ENCODE measurements around the gene HYAL3. TPM values are rescaled to one million over a fixed set of nuclear protein-coding genes. Genes with fewer than 3 reads are reported as not detected.

Gene HYAL3, protein sequence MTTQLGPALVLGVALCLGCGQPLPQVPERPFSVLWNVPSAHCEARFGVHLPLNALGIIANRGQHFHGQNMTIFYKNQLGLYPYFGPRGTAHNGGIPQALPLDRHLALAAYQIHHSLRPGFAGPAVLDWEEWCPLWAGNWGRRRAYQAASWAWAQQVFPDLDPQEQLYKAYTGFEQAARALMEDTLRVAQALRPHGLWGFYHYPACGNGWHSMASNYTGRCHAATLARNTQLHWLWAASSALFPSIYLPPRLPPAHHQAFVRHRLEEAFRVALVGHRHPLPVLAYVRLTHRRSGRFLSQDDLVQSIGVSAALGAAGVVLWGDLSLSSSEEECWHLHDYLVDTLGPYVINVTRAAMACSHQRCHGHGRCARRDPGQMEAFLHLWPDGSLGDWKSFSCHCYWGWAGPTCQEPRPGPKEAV
- 5.1 and 8.5 TPM in 2 replicates for total RNA-seq (2012; rRNA removed)

- Histone ChIP-seq H3K4me3 (ENCODE audit: low read length) (peak within 1 kb of the TSS; percentile 97), H3K9ac (ENCODE audit: low read depth, low read length) (peak within 1 kb of the TSS; percentile 86), H3K27me3 (ENCODE audit: control insufficient read depth, insufficient read depth, low read length) (no peaks in the 10 kb centered on the region), H3K4me2 (ENCODE audit: low read length) (peak within 1 kb of the TSS; percentile 99), H3K4me1 (ENCODE audit: control insufficient read depth, insufficient read depth, low read length) (peaks cover 22% of the 10 kb centered on the region), H3K36me3 (ENCODE audit: insufficient read depth, low read length) (no peaks in the 10 kb centered on the region), H3K9me3 (replicated peaks; ENCODE audit: low read length) (no peaks in the 10 kb centered on the region)
These were observed at the start of gene HYAL3, which contains the start of gene NAA80 for GRCh38 chr3:50298836-50299637. Gene HYAL3 (minus strand): TSS chr3:50299405. CDS start chr3:50295602, 3,803 bp downstream. Gene NAA80 (minus strand): TSS chr3:50299405. CDS start chr3:50297463, 1,942 bp downstream.

DNA sequence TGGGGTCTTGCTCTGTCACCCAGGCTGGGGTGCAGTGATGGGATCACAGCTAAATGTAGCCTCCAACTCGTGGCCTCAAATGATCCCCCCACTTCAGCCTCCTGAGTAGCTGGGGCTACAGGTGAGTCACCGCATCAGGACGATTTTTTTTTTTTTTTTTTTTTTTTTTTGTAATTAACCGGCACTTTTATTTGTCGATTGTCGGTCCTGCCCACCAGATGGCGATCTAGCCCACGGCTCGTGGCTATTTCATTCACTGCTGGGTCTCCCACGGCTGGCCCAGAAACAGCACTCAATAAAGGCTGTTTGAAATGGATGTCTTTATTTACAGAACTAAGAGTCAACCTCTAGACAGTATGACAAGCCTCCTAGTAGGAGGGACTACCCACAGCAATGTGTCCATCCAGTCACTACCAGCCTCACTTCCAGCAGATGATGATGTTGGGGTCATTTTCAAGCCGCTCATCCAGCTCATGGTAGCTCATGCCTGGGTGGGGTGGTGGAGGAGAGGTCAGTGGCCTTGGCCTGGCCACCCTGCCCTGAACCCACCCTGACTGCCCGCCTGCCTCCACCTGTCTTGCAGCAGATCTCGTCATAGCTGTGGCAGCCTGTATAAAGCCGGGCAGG is 48.1 kb upstream of the HYAL3 start:
- no peaks in the 10 kb centered on the region for H3K9me3 ChIP-seq (replicated peaks; ENCODE audit: low read length)
- H3K4me1 ChIP-seq (ENCODE audit: control insufficient read depth, insufficient read depth, low read length), result peaks cover 33% of the 10 kb centered on the region

GRCh38 chr3:50345586-50346234 is 46.5 kb upstream of the HYAL3 start, which contains the start of gene ZMYND10:
Gene ZMYND10 (minus strand): TSS chr3:50345732. CDS start chr3:50345579, 153 bp downstream.
- H3K4me1 ChIP-seq (ENCODE audit: control insufficient read depth, insufficient read depth, low read length), result peaks cover 35% of the 10 kb centered on the region
- H3K27me3 ChIP-seq (ENCODE audit: control insufficient read depth, insufficient read depth, low read length), result no peaks in the 10 kb centered on the region
- H3K9ac ChIP-seq (ENCODE audit: low read depth, low read length), result peak within 1 kb of the TSS; percentile 22
- peak within 1 kb of the TSS; percentile 70 for H3K4me3 ChIP-seq (ENCODE audit: low read length)
- no peaks in the 10 kb centered on the region for H3K9me3 ChIP-seq (replicated peaks; ENCODE audit: low read length)
- H3K36me3 ChIP-seq (ENCODE audit: insufficient read depth, low read length), result peaks cover 4% of the 10 kb centered on the region
- peak within 1 kb of the TSS; percentile 94 for H3K4me2 ChIP-seq (ENCODE audit: low read length)

More for the DNA sequence above, 48.1 kb upstream of the HYAL3 start:
- Histone ChIP-seq H3K4me3 (ENCODE audit: low read length) (no peak overlapping the region), H3K9ac (ENCODE audit: low read depth, low read length) (no peak overlapping the region), H3K36me3 (ENCODE audit: insufficient read depth, low read length) (peaks cover 4% of the 10 kb centered on the region), H3K27me3 (ENCODE audit: control insufficient read depth, insufficient read depth, low read length) (no peaks in the 10 kb centered on the region), H3K4me2 (ENCODE audit: low read length) (no peak overlapping the region)

DNA sequence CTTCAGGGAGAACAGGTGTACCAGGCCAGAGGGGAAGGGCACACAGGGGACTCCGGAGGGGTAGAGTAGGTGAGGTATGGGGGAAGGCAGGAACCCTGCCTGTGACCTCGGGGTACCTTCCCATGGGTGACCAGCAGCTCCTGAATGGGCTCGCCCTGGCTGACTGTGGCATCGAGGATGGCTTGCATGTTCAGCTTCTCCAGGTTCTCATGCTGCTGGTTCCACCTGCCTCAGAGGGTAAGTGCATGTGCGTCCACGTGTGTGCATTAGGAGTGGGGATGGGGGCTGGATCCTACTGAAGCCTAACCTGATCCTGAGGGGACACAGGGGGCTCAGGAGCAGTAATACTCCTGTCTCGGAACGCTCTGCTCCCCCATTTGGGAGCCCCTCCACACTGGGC is 45.8 kb upstream of the HYAL3 start:
- Histone ChIP-seq H3K9ac (ENCODE audit: low read depth, low read length) (peak overlapping the region; percentile 22), H3K4me3 (ENCODE audit: low read length) (peak overlapping the region; percentile 70), H3K4me1 (ENCODE audit: control insufficient read depth, insufficient read depth, low read length) (peaks cover 36% of the 10 kb centered on the region), H3K4me2 (ENCODE audit: low read length) (peak overlapping the region; percentile 94), H3K36me3 (ENCODE audit: insufficient read depth, low read length) (peaks cover 4% of the 10 kb centered on the region), H3K27me3 (ENCODE audit: control insufficient read depth, insufficient read depth, low read length) (no peaks in the 10 kb centered on the region), H3K9me3 (replicated peaks; ENCODE audit: low read length) (no peaks in the 10 kb centered on the region)

GRCh38 chr3:50342813-50343633 is 43.8 kb upstream of the HYAL3 start:
- Histone ChIP-seq H3K9ac (ENCODE audit: low read depth, low read length) (no peak overlapping the region), H3K9me3 (replicated peaks; ENCODE audit: low read length) (no peaks in the 10 kb centered on the region), H3K27me3 (ENCODE audit: control insufficient read depth, insufficient read depth, low read length) (no peaks in the 10 kb centered on the region), H3K4me1 (ENCODE audit: control insufficient read depth, insufficient read depth, low read length) (peaks cover 40% of the 10 kb centered on the region), H3K36me3 (ENCODE audit: insufficient read depth, low read length) (no peaks in the 10 kb centered on the region), H3K4me3 (ENCODE audit: low read length) (no peak overlapping the region), H3K4me2 (ENCODE audit: low read length) (no peak overlapping the region)

DNA sequence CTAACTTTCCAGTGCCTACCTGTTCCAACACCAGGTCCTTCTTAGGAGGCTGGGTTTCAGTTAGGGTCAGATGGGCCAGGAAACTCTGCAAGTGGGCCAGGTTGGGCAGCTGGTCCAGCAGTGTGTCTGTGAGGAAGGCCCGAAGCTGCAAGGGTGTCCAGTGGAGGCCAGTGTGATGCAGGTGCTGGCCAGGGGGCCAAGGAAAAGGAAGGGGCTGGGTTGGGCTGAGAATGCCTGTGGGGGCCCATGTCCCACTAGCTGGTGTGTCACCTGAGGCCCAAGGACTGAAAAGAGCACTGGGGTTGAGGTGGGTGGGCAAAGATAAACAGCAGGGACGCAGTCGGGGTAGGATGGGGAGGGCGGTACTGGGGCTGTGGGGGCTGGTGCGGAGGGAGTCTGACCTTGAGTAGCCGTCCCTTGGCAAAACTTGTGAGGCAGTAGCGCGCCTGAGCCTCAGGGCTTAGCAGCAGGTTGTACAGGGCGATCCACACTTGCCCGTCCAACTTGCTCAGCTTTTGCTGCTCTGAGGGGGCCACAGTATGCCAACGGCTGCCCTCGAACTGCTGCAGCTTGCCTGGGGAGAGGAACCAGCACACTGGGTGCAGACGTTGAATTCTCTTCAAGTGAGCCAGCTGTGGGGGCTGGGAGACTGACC is 42.9 kb upstream of the HYAL3 start:
- H3K4me2 ChIP-seq (ENCODE audit: low read length), result peak overlapping the region; percentile 81
- H3K36me3 ChIP-seq (ENCODE audit: insufficient read depth, low read length), result no peaks in the 10 kb centered on the region
- H3K9ac ChIP-seq (ENCODE audit: low read depth, low read length), result no peak overlapping the region
- H3K9me3 ChIP-seq (replicated peaks; ENCODE audit: low read length), result no peaks in the 10 kb centered on the region
- H3K4me1 ChIP-seq (ENCODE audit: control insufficient read depth, insufficient read depth, low read length), result peaks cover 46% of the 10 kb centered on the region
- H3K27me3 ChIP-seq (ENCODE audit: control insufficient read depth, insufficient read depth, low read length), result no peaks in the 10 kb centered on the region
- no peak overlapping the region for H3K4me3 ChIP-seq (ENCODE audit: low read length)

- no peaks in the 10 kb centered on the region for H3K9me3 ChIP-seq (replicated peaks; ENCODE audit: low read length)
- H3K27me3 ChIP-seq (ENCODE audit: control insufficient read depth, insufficient read depth, low read length), result no peaks in the 10 kb centered on the region
- no peaks in the 10 kb centered on the region for H3K36me3 ChIP-seq (ENCODE audit: insufficient read depth, low read length)
- peaks cover 46% of the 10 kb centered on the region for H3K4me1 ChIP-seq (ENCODE audit: control insufficient read depth, insufficient read depth, low read length)
- peak overlapping the region; percentile 79 for H3K4me3 ChIP-seq (ENCODE audit: low read length)
- peak overlapping the region; percentile 81 for H3K4me2 ChIP-seq (ENCODE audit: low read length)
- peak overlapping the region; percentile 82 for H3K9ac ChIP-seq (ENCODE audit: low read depth, low read length)
These were observed 42.3 kb upstream of the HYAL3 start for GRCh38 chr3:50341537-50341936.

DNA sequence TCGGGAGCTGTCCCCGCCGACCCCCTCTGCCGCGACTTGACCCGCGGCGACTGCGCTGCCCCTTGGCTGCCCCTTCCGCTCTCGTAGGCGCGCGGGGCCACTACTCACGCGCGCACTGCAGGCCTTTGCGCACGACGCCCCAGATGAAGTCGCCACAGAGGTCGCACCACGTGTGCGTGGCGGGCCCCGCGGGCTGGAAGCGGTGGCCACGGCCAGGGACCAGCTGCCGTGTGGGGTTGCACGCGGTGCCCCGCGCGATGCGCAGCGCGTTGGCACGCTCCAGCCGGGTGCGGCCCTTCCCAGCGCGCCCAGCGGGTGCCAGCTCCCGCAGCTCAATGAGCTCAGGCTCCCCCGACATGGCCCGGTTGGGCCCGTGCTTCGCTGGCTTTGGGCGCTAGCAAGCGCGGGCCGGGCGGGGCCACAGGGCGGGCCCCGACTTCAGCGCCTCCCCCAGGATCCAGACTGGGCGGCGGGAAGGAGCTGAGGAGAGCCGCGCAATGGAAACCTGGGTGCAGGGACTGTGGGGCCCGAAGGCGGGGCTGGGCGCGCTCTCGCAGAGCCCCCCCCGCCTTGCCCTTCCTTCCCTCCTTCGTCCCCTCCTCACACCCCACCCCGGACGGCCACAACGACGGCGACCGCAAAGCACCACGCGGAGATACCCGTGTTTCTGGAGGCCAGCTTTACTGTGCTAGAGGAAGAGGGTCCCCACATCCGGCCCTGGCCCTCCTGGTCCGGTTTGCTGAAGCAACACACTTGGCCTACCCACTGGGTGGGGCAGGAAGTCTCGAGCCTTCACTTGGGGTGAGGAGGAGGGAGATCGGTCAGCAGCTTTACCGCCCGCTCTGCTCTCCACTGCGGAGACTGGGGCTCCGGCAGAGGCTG is 41.5 kb upstream of the HYAL3 start, which contains the start of gene RASSF1:
TSS of gene RASSF1 (minus strand) at position 389 of the 882 bp plus-strand sequence. CDS start at position 358, 31 bp downstream.
- peak within 1 kb of the TSS; percentile 82 for H3K9ac ChIP-seq (ENCODE audit: low read depth, low read length)

DNA sequence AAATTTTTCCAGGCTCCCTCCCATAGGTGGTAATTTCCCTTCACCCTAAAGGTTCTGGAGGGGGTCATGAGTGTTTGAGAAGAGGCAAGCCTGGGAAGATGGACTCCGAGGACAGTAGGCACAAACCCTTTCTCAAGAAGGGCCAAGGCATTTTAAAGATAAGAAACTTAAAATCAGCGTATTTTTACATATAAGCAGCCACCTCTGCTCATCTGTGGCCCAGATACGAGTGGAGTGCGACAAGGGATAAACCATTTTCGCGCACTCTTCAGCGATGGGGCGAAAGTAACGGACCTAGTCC is 40.9 kb upstream of the HYAL3 start:
- H3K4me3 ChIP-seq (ENCODE audit: low read length), result peak overlapping the region; percentile 79
- H3K27me3 ChIP-seq (ENCODE audit: control insufficient read depth, insufficient read depth, low read length), result no peaks in the 10 kb centered on the region
- no peaks in the 10 kb centered on the region for H3K9me3 ChIP-seq (replicated peaks; ENCODE audit: low read length)
- H3K4me1 ChIP-seq (ENCODE audit: control insufficient read depth, insufficient read depth, low read length), result peaks cover 49% of the 10 kb centered on the region
- no peaks in the 10 kb centered on the region for H3K36me3 ChIP-seq (ENCODE audit: insufficient read depth, low read length)
- peak overlapping the region; percentile 81 for H3K4me2 ChIP-seq (ENCODE audit: low read length)
- peak overlapping the region; percentile 82 for H3K9ac ChIP-seq (ENCODE audit: low read depth, low read length)

More for the DNA sequence above, 41.5 kb upstream of the HYAL3 start, which contains the start of gene RASSF1:
- Histone ChIP-seq H3K9me3 (replicated peaks; ENCODE audit: low read length) (no peaks in the 10 kb centered on the region), H3K4me3 (ENCODE audit: low read length) (peak within 1 kb of the TSS; percentile 79), H3K4me2 (ENCODE audit: low read length) (peak within 1 kb of the TSS; percentile 81), H3K36me3 (ENCODE audit: insufficient read depth, low read length) (no peaks in the 10 kb centered on the region), H3K27me3 (ENCODE audit: control insufficient read depth, insufficient read depth, low read length) (no peaks in the 10 kb centered on the region), H3K4me1 (ENCODE audit: control insufficient read depth, insufficient read depth, low read length) (peaks cover 49% of the 10 kb centered on the region)

Data from skeletal muscle satellite cell (primary cell).